ENCODE results near the gene KLHDC4. TPM values are rescaled to one million over a fixed set of nuclear protein-coding genes. Genes with fewer than 3 reads are reported as not detected.

Gene KLHDC4
- total and polyA plus RNA-seq, 2 of the 4 experiments (the other 2 are of a cell fraction), result 13.6 to 19.0 TPM

DNA sequence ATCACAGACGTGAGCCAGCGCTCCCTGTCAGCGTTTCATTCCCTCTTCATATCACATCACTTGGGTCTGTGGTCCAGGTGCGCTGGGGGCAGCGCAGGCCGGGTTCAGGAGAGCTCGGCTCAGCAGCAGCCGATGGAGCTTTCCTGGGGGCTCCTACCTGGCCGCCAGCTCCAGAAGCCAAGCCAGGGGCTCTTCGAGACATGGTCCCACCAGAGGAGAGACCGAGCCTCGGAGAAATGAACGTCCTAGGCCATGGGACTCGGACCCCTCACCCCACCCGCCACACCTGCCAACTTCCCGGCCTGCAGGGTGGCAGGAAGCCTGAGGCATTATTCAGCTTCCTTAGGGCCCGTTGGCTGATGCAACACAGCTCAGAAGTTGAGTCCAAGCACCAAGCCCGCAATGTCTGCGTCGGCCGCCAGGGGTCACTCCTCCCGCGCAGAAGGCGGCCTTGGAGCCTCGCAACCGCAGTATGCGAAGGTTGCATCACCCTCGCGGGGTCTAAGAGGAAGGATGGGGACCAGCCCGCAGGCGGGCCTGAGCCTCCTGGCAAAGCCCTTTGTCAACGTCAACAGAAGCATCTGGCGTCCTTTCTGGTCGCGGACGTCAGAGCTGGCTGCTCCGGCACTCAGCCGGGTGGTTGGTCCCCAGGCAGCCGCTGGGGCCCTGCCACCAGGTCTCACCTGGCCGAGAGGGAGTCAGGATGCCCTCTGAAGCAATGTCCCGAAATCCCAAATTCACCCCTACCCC lies 13.2 kb upstream of the KLHDC4 start:
- Histone ChIP-seq H4K20me1 (ENCODE audit: insufficient read depth, low read length) (0 out of 2 replicates have a peak, but pooled peaks cover 3% of the 10 kb centered on the region), H3K23ac (ENCODE audit: low read depth, low read length) (peak overlapping the region; percentile 60; the same call in 1 of the 2 replicates), H2AFZ (replicated peaks; ENCODE audit: low read length, poor library complexity) (peak overlapping the region; percentile 87), H3K9me1 (ENCODE audit: insufficient read depth, low read length) (peaks cover 4% of the 10 kb centered on the region), H2AK5ac (ENCODE audit: low read depth, low read length) (peak overlapping the region; percentile 100), H3K56ac (ENCODE audit: extremely low read depth, insufficient read depth, low read length) (peak overlapping the region; percentile 94), H3K36me3 (ENCODE audit: control insufficient read depth, insufficient read depth, low read length) (no peaks in the 10 kb centered on the region), H3K18ac (ENCODE audit: low read depth, low read length) (peak overlapping the region; percentile 70), H4K5ac (ENCODE audit: low read depth, low read length) (peak overlapping the region; percentile 80), H3K9me3 (ENCODE audit: control insufficient read depth, insufficient read depth, low read length) (no peaks in the 10 kb centered on the region), H4K91ac (ENCODE audit: insufficient read depth, low read depth, low read length) (peak overlapping the region; percentile 100), H3K79me1 (ENCODE audit: low read depth in 1 of 2, low read length in 2 of 2) (0 out of 4 replicates have a peak, but pooled peaks cover 0 to 4% of the 10 kb centered on the region in 2 experiments), H3K4ac (ENCODE audit: low read depth, low read length) (peak overlapping the region; percentile 100), H2BK15ac (ENCODE audit: low read depth, low read length) (peak overlapping the region; percentile 77; the same call in 2 of the 3 replicates), H2BK120ac (ENCODE audit: low read depth, low read length) (peak overlapping the region; percentile 100), H3K27ac (ENCODE audit: insufficient read depth, low read length) (peak overlapping the region; percentile 88), H3K4me1 (ENCODE audit: control insufficient read depth, insufficient read depth, low read length) (peaks cover 9% of the 10 kb centered on the region), H2BK5ac (ENCODE audit: low read depth, low read length, poor library complexity, severe bottlenecking) (peak overlapping the region; percentile 96), H4K8ac (ENCODE audit: low read depth in 2 of 2, low read length in 2 of 2) (peak overlapping the region; percentile 89 to 98), H3K4me2 (ENCODE audit: low read depth, low read length) (no peak overlapping the region), H3K27me3 (ENCODE audit: control insufficient read depth, insufficient read depth, low read length) (no peaks in the 10 kb centered on the region), H3K9ac (ENCODE audit: low read depth, low read length) (peak overlapping the region; percentile 47), H2AK9ac (replicated peaks; ENCODE audit: low read depth, low read length, poor library complexity) (peak overlapping the region; percentile 100), H2BK20ac (ENCODE audit: low read depth, low read length) (peak overlapping the region; percentile 99), H3K4me3 (ENCODE audit: insufficient read depth, low read depth, low read length) (no peak overlapping the region), H3K14ac (replicated peaks; ENCODE audit: low read depth, low read length) (peak overlapping the region; percentile 97)
- dilution Hi-C loops (cut with HindIII; ENCODE audit: low sequenced_read_pairs, unreplicated experiment), result no loop called here
- ATAC-seq (ENCODE audit: low read depth) (peak; percentile 87), DNase-seq (peak; percentile 96)
- intact Hi-C loops (cut with micrococcal nuclease), result loop anchor here (1.0 to 5.0 kb wide), 3 partner anchors 73 to 130 kb away; no protein-coding TSS in a partner anchor
- no TSS peak for BruUV-seq (replicated peaks)
- ChIA-PET POLR2A (ENCODE audit: unreplicated experiment) (interaction anchor here (1.6 kb wide), 1 partner anchor 92 kb away, joined by 7 read pairs; no protein-coding TSS in a partner anchor), CTCF (interaction anchor here (0.6 to 4.0 kb wide), 24 partner anchors 11 to 1406 kb away, joined by 3 to 56 read pairs (median 5); partner anchors contain the start of genes KLHDC4 and SLC7A5)
- 19% methylated on average over 25 of the region's 41 CpGs; no CpG with 5 or more reads in 1 of the 2 experiments for WGBS, 2 experiments (ENCODE audit: extremely low coverage in 2 of 2, insufficient read length in 1 of 2)
- in situ Hi-C loops (cut with MboI; ENCODE audit: low sequenced_read_pairs), result no loop called here
- TF ChIP-seq USF2 (IDR thresholded peaks at IDR 0.05; ENCODE audit: low read depth, low read length) (no peak), MAFK (IDR thresholded peaks at IDR 0.05; ENCODE audit: low read depth, low read length) (peak; percentile 4; the same call in 1 of the 2 replicates), BHLHE40 (IDR thresholded peaks at IDR 0.05; ENCODE audit: low read depth, low read length) (peak; percentile 45), MAZ (IDR thresholded peaks at IDR 0.05; ENCODE audit: borderline replicate concordance, low read depth, low read length) (peak; percentile 45; the same call in 1 of the 2 replicates), CEBPB (IDR thresholded peaks at IDR 0.05; ENCODE audit: low read depth, low read length) (peak; percentile 100), RCOR1 (IDR thresholded peaks at IDR 0.05; ENCODE audit: insufficient replicate concordance, low read length) (peak; percentile 35), CHD1 (IDR thresholded peaks at IDR 0.05; ENCODE audit: low read depth, low read length) (0 out of 2 replicates have a peak, but pooled peaks have one; percentile 51), FOS (IDR thresholded peaks at IDR 0.05; ENCODE audit: low read depth, low read length) (peak; percentile 34; the same call in 1 of the 2 replicates), POLR2A (IDR thresholded peaks at IDR 0.05; ENCODE audit: low read depth, low read length) (no peak), SMC3 (IDR thresholded peaks at IDR 0.05; ENCODE audit: low read depth, low read length) (peak; percentile 95), RAD21 (IDR thresholded peaks at IDR 0.05; ENCODE audit: low read length) (peak; percentile 99)
- TF ChIP-seq, protein P1, sequence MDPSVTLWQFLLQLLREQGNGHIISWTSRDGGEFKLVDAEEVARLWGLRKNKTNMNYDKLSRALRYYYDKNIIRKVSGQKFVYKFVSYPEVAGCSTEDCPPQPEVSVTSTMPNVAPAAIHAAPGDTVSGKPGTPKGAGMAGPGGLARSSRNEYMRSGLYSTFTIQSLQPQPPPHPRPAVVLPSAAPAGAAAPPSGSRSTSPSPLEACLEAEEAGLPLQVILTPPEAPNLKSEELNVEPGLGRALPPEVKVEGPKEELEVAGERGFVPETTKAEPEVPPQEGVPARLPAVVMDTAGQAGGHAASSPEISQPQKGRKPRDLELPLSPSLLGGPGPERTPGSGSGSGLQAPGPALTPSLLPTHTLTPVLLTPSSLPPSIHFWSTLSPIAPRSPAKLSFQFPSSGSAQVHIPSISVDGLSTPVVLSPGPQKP (IDR thresholded peaks at IDR 0.05; ENCODE audit: borderline replicate concordance, low read depth, low read length), result no peak
- TF ChIP-seq, protein P2, sequence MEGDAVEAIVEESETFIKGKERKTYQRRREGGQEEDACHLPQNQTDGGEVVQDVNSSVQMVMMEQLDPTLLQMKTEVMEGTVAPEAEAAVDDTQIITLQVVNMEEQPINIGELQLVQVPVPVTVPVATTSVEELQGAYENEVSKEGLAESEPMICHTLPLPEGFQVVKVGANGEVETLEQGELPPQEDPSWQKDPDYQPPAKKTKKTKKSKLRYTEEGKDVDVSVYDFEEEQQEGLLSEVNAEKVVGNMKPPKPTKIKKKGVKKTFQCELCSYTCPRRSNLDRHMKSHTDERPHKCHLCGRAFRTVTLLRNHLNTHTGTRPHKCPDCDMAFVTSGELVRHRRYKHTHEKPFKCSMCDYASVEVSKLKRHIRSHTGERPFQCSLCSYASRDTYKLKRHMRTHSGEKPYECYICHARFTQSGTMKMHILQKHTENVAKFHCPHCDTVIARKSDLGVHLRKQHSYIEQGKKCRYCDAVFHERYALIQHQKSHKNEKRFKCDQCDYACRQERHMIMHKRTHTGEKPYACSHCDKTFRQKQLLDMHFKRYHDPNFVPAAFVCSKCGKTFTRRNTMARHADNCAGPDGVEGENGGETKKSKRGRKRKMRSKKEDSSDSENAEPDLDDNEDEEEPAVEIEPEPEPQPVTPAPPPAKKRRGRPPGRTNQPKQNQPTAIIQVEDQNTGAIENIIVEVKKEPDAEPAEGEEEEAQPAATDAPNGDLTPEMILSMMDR (conservative IDR thresholded peaks at IDR 0.05; ENCODE audit: low read depth, low read length), result peak; percentile 99

Measured in IMR-90 (cell line).